ENCODE data around the gene DARS1.

The DARS1 gene

DNA sequence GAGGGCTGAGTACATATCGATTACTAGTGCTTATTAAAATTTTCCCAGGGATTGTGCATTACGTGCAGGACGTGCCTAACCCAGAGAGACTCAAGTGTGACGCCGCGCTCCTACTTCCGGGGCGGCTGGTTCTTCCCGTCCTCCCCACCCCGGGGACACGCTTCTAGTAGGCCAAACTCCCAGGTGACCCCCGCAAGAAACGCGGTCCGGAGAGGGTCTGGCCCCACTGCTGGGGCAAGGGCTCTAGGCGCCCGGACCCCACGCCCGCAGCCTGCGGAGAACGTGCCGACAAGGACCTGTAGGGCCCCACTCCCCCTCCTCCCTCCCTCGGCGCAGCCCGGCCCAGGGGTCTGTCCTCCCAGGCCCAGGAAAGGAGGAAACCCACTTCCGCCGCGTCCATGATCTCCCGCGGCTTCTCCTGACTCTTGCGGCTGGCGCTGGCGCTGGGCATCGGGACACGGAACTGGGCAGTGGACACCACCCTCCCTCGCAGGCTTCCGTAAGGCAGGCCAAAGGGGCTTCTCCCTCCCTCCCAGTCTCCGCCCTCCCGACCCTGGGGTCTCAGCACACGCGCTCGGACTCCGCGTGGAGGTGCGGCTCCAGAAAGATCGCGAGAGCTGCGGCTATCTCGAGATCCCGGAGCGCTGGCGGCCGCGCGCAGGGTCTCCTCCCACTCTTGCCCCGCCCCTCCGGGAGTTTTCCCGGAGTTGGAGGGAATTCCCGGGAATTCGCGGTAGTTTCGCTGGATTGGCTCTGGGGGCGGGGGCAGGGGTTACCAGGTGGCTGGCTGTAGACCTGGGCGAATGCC lies at the start of gene DARS1:
DARS1 (minus strand) TSS at position 609 of the 808 bp plus-strand sequence; CDS start at position 451, 158 bp downstream.
- DNase-seq, result peak; percentile 96

DNA sequence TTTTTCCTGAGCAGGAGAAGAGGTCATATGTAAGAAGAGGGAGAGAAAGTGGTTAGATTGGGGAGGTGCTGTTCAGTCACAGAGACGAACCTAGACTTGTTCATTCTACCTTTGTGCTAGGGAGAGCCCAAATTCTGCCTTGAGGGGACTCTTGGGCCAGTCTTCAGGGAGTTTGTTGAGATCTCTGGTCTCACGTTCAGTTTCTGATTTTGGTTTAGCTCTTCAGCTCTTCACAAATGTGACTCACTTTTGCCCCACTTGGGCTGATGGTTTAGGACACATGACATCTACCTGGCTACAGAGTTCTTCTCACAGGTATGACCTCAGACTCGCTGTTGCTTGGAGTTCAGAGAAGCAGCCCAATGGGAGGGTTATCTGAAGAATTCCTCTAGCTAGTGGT lies 49.2 kb upstream of the DARS1 start:
- no peak for DNase-seq

DNA sequence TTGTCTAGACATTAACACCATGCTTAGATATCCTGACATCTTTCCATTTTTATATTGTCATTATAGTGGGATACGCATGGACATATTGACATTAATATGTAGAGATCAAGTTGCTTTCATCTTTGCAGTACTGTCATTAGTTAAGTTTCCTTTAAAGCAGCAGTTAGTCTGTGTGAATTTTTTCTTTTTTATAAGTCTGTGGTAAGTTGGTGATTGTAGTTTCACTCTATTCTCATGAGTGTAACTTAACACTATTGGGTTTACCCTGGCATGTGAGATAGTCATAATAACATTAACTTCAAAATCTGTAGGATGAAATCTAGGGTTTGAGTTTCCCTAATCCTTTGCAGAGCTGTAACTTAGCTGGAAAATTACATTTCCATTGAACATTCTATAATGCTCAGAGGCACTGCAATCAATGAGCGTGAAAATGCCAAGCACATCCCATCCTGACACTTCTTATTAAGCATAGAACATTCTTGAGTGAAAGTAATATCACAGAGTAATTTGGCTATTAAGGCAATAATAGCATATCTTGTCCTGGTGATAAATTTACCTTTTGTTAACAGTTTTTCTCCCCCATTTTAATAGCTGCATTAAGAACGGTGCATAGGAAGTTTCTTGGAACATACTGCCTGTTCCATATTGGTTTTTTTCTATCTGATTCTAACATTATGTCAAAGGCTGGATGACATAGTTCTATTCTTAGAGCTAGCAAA lies 47.5 kb upstream of the DARS1 start:
- DNase-seq, result no peak

DNA sequence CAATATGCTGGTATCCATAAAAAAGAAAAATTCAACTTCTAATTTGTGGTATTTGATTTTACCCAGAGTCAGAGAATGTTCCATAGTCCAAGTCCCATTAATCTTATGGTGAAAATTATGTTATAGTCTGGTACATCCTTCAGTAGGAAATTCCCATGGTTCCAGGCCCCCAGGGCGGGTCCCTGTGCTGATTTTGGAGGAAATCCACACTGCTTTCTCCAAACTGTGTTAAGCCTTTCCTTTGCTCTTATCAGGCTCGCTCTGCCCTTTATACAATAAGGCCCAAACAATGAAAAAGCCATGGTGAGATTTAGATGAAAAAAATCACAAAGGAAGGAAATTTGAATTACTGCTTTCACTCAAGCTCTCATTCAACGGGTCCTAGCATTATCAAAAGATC lies 46.8 kb upstream of the DARS1 start:
- no peak for DNase-seq

DNA sequence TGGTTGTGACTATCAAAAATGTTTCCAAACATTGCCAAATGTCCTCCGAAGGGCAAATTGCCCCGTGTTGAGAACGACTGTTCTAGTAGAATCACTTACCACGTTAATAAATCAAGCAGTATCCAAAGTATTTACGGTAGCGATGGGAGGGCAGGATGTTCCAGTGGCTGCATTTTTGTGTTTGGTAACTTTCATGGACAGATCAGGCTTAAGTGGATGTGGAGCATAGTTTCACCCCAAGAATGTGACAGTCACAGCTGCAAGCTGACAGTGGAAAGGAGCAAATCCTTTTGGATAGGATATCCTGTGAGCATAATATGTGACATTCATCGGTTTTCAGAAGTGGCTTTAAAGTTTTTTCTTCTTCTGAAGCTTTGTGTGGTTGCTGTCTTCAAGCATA lies 46.3 kb upstream of the DARS1 start:
- DNase-seq, result no peak

DNA sequence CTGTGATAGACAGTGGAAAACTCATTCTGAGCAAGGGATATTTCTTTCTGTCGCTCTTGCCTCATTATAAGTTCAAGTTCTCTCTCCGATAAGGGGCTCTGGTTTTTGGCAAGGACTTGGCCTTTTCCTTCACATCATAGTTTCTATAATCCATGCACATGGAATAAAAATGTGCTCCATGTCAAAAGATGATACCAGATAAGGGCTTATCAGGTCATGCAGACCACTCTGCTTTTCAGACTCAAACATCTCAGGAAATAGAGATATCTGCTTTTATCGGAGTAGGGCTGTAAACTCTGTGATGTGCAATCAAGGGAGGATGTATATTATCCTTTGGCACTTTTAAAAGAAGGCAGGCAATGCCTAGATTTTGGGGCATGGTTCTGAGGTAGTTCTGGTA lies 45.0 kb upstream of the DARS1 start:
- no peak for DNase-seq

DNA sequence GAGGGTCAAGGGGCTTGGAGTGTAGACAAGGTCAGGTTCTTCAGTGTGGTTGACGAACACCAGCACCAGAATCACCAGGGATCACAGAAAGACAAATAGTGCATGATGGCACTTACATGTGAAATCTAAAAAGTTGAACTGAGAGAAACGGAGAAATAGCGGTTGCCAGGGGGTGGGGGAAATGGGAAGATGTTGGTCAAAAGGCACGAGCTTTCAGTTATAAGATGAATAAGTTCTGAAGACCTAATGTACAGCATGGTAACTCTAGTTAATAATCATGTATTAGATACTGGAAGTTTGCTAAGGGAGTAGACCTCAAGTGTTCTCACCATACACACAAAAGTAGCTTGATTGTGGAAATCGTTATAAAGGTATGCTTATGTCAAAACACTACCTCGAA lies 43.7 kb upstream of the DARS1 start:
- no peak for DNase-seq

DNA sequence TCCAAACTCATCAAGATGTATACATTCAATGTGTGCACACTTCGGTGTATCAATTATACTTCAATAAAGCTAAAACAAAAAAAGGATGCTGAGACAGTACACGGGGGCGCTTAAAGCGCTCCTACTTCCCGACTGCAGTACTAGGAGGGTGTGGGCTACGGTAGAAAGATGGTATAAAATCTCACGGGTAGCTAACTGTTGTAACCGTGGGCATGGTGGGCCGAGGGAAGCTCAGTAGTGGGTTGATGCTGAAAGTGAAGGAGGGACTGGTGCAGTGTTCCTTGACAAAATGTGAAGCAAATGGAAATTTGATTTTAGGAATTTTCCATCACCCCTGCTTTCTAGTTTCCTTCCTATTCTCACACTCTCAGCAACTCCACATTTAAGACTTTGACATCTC lies 42.6 kb upstream of the DARS1 start:
- no peak for DNase-seq

DNA sequence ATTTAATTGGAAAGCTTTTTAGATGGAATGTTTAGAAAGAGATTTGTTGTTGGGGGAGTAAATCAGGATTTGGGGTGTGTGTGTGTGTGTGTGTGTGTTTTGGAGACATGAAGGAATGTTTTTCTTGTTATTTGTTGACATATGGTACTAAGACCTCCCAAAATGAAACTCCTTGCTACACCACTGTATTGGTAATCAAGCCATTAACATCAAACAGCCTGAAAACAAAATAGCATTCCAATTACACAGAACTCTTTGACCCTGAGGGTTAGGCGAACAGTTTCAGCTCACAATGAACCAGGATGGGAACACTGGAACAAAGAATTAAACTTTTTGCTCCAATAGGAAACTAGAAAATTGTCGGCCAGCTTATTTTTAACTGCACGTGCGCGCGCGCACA lies 41.7 kb upstream of the DARS1 start:
- DNase-seq, result no peak

DNA sequence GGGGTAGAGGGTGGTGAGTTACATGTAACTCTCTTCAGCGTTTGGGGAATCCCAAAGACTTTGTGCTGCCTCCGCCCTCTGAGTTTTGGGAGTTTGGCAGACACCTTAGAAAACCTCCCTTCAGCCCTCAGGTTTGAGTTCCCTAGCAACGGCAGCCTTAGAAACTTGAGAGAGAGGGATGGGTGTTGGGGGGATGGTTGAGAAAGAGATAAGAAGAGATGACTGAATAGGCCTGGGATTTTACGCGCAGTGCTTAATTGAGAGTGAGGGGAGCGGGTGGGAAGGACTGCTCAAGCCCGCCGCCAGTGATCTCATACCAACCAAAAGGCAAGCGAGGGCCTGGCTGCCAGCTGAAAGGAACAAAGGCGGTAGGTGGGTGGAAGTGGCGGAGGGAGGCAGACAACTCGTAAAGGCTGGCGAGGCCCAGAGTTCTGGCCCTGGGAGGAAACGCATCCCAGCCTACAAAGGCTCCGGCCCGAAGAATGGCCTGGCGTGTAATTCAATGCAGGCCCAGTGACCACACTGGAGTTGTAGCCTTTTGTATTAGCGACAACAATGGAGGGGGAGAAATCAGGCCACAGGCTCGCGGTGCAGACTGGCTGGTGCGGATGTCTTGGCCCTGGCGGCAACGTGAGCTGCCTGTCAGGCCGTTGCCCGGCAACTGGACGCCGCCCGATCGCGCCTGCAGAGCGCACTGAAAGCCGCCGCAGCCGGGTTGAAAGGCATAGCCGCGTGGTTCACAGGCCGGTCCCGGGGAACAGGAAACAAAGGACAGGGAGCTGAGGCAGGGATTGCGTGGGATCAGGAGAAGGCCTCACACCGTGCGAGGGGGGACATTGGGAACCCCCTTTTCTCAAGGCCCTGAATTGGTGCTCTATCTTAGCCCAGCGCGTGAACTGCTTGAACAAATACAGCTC lies 39.9 kb upstream of the DARS1 start:
- peak; percentile 71 for DNase-seq

DNA sequence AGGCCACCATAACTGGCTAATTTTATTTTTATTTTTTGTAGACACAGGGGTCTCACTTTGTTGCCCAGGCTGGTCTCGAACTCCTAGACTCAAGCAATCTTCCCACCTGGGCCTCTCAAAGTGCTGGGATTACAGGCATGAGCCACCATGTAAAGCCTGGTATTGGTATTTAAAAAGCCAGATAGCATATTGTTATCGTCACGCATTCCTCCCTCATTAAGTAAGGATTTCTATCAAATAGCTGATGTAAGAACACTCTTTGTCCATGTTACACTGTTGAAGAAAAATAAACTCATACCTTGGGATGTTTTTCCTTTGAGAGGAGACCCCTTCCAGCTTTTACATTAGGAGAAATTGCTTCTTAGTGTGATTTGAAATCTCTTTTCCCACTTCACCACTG lies 39.2 kb upstream of the DARS1 start:
- no peak for DNase-seq

DNA sequence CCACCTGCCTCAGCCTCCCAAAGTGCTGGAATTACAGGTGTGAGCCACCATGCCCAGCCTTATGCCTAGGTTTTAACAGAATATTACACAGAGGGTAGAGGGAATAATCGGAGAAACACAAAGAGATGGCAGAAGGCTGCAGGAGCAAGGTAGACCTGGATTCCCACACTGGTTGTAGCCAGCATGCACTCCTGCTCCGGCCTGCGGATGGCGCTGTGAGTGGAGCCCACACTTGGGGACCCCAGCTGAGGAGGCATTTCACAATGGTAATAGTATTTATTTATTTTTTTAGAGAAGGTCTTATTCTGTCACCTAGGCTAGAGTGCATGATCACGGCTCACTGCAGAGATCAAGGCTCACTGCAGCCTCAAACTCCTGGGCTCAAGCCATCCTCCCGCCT lies 38.8 kb upstream of the DARS1 start:
- DNase-seq, result no peak

DNA sequence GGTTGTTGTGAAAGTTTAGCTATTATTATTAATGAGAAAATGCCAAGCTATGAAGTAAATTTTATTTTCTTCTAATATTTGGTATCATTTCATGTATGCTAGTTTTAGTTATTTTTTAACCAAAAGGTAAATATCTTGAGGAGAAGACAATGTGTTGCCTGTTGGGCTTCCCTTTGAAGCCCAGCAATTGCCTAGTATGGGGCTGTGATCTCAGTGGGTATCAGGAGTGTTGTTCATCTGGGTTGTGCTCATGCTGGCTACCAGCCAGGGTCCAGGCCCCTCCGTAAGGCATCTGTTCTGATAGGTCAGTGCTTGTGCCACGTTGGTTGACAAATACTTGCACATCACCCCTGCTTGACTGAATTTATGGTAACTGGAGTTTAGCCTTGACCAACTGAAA lies 38.0 kb upstream of the DARS1 start:
- DNase-seq, result no peak

DNA sequence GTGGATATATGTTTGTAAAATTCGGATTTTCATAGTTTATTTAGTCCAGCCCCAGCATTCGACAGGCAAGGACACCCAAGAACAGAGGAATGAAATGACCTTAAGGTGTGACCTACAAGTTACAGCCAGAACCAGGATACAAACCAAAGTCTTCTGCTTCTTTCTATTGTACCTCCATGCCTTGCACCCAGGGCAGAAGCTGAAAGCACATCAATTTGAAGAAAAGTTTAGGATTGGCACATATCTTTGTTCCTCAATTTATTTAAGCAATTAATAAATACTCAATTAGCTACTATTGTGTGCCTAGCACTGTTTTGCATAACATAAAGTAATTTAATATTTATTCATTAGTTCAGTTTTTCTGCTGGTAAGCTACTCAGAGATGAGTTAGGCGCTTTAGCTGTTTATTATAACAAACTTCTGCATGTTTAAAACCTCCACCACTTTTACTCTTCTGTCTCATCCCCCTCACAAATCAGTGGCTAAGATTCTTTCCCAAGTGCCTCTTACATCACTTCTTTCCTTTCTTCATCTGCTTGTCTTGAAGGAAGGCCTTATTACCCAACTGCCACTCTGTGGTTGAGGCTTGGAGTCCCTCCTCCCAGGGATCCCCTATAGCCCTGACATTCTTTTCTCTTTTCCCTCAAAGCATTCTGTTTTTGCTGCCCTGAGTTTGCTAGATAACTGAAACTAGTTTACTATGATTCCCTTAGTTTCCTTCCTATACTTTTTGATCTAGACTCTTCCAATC lies 37.1 kb upstream of the DARS1 start:
- DNase-seq, result no peak

DNA sequence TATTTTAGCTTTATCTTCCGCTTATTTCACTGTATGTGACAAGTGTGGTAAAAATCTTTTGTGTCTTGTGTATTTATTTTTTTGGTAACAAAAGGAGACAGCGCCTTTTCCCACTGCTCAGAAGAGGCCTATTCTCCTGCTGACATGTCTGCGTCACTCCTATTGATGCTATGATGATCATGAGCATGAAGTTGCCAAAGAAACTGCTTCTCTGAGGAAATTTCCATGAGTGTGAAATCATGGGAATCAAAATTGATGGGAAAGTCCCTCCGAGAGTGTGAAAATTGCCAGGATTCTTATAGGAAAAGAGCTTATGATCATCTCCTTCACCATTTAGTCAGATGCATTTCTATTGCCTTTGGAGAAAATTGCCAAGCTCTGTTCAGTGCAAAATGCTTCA lies 36.5 kb upstream of the DARS1 start:
- no peak for DNase-seq

DNA sequence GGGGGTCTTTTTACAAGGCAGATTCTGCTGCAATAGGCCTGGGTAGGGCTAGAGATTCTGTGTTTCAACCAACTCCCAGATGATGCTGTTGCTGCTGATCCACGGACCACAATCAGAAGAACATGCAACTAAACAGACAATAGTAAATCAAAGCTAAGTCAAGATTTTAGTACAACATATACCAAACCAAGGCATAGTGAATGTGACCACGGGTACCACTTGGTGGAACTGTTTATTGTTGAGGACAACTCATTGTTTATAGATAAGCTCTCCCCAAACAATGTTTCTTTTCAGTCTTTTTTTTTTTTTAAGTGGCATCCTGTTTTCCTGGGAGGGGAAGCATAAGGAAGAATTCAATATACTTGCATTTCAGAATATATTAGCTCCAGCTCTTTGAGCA lies 36.0 kb upstream of the DARS1 start:
- DNase-seq, result no peak

DNA sequence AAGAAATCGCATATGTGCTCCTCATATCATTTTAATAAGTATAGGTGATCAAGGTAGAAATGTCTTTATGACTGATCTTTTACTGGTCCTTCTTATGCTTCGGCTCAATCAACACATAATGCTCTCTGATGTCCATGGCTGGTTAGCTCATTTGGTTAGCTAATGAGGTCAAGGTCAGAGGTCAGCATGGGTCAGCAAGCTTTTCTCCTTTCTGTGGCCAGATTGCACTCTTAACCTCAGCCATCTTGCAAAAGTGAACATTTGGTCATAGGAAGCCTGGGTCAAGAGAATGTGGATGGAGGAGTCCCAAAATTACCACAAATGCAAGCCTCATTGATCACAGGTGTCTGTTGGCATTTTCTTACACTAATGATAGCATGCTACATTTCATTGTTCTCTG lies 35.4 kb upstream of the DARS1 start:
- DNase-seq, result no peak

DNA sequence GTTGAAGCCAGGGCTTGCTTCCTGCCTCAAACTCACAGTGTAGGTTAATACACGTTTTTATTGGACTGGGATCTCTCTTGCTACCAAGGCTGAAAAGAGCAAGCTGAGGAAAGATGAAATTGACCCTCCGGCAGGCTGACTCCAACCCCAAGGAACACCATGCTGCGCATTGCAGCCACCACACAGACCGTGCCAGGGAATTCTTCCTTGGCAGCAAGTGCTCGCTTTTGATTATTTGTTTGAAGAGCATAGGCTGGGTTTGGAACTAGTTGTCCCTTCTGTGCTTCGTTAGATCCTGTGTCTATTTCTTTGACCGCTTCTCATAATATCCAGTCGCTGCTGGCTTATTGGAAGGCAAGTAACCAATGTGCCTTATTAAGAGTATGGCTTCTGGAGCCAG lies 34.4 kb upstream of the DARS1 start:
- no peak for DNase-seq

DNA sequence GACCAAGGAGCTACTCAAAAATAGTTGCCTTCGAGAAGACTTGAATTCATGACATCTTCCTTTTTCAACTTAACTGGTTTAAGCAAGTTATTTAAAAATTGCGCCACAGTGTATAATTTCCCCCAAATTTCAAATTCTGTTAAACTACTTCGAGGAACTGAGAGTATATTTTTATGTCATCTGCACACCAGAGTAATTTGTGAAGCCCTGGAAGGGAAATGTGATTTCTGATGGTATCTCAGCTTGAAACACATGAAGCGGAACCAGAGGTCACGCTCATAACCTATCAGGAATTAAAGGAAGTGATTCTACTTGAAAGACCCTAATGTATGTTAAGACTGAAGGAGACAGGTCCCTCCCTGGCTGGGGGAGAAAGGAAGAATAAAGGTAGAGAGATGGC lies 33.9 kb upstream of the DARS1 start:
- no peak for DNase-seq

DNA sequence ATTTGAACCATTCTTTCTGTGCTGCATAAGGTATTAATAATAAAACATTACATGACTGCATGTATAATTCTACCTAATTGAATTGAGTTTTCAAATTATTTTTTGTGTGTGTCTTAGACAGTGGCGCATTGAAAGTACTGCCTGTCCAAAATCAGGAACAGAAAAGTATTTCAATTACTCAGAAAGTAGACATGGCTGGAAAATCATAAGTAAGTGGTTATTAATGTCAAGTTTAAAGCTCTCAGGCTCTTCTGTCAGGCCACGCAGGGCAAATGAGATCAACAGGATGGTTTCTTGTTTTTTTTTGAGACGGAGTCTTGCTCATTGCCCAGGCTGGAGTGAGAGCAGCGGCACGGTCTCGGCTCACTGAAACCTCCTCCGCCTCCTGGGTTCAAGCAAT lies 32.4 kb upstream of the DARS1 start:
- no peak for DNase-seq

DNA sequence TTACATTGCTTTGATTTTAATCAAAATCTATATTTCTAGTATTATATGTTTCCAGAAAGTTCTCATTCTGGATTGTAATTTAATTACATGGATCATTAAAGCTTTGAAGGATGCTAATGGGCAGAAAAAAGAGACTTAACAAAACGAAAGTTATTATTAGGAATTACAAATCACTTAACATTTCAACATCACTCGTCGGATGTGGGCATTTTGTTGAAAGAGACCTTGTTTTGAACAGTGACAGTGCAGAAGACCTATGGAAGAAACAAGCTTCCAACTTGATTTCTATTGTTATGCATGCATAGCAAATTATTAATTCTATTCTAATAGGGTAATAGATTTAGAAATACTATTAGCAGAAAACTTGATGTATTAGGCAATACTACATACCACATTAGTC lies 31.4 kb upstream of the DARS1 start:
- no peak for DNase-seq

DNA sequence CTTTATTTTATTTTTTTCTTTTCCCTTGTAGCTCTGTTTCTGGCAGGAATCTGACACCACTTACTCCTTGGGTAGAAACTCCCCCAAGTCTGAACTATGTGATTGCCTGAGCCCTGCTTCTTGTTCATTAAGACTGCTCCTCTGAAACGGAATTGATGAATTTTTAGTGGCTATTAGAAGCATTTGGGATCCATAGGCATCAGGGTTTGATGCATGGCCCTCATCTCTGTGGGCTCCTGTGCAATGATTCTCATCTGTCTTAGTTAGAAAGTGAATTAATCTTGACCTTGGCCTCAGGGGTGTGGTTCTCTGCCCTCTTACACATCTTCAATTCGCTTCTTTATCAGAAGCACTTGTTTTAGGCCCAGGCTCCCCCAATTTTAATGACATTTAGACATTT lies 31.0 kb upstream of the DARS1 start:
- DNase-seq, result no peak

DNA sequence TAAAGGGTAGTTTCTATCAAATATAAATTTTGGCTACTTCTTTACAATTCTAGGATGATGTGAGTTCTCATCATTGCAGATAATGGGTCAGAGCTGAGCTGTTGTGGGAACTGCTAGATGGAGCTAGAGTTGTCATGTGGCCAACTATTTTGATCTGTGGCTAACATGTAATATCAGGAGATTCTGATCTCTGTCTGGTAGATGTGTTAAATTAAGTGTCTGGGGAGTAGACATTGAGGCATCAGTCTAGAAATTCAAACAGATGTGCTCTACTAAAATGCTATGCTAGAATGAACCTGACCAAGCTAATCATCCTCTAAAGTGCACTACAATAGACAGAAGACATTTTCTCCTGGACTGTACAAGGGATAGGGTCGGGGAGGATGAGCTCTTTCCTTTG lies 30.3 kb upstream of the DARS1 start:
- no peak for DNase-seq

Measured in NCI-H345 (cell line).